ENCODE data around the gene CELSR1. TPM values are rescaled to one million over a fixed set of nuclear protein-coding genes. Genes with fewer than 3 reads are reported as not detected.

CELSR1 gene
- total RNA-seq, 1 donor from 2014 or later, result 7.7 TPM

GRCh38 chr22:46453829-46454503 is 83.5 kb downstream of the CELSR1 start:
- peaks cover 2% of the 10 kb centered on the region for H3K27me3 Mint-ChIP-seq (ENCODE audit: unreplicated experiment)
- no peak for DNase-seq (ENCODE audit: low spot score)
- no peaks in the 10 kb centered on the region for H3K4me1 Mint-ChIP-seq (ENCODE audit: unreplicated experiment)
- no peak for TF ChIP-seq CTCF (IDR thresholded peaks at IDR 0.05; ENCODE audit: unreplicated experiment)
- no peaks in the 10 kb centered on the region for H3K9me3 Mint-ChIP-seq (ENCODE audit: unreplicated experiment)
- no peaks in the 10 kb centered on the region for H3K36me3 Mint-ChIP-seq (ENCODE audit: low read depth, unreplicated experiment)
- H3K4me3 Mint-ChIP-seq (ENCODE audit: unreplicated experiment), result no peak overlapping the region
- no peak overlapping the region for H3K27ac Mint-ChIP-seq (ENCODE audit: unreplicated experiment)

DNA sequence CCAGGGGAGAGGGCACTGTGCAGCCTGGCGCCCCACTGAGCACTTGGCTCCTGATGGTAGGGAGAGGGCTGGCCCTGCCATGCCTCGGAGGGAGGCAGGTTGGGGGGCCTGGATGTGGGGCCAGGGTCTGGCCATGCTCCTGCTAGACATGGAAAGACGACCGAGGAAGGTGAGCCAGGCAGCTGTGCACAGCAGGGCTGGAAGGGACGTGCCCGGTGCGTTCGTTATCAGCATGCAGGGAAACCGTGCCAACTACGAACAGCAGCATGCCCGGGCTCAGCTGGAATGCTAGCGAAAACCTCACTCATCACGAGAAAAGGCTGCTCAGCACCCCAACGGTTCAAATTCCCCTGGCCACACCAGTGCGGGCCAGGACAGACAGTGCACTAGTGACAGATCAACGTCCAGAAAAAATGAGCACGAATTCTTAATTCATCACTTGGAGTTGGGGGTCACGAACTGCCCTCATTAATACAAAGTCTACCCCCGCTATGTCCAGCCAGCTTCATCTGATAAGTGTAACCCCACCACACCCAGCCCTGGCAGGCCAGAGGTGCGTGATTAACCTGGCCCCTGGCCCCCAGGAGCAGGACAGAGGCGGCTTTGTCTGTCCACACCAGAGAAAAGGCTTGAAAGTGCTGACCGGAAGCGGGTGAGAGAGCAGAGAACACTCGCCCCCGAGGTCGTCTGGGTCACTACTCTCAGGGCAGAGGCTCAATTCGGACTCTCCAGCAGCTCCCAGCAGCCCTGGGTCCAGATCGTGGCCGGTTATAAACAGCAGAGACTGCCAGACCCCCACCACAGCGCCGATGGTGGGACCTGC is 84.2 kb downstream of the CELSR1 start:
- no peak overlapping the region for H3K4me3 Mint-ChIP-seq (ENCODE audit: unreplicated experiment)
- no peak for TF ChIP-seq CTCF (IDR thresholded peaks at IDR 0.05; ENCODE audit: unreplicated experiment)
- peaks cover 2% of the 10 kb centered on the region for H3K27me3 Mint-ChIP-seq (ENCODE audit: unreplicated experiment)
- no peaks in the 10 kb centered on the region for H3K4me1 Mint-ChIP-seq (ENCODE audit: unreplicated experiment)
- H3K9me3 Mint-ChIP-seq (ENCODE audit: unreplicated experiment), result no peaks in the 10 kb centered on the region
- H3K27ac Mint-ChIP-seq (ENCODE audit: unreplicated experiment), result no peak overlapping the region
- H3K36me3 Mint-ChIP-seq (ENCODE audit: low read depth, unreplicated experiment), result no peaks in the 10 kb centered on the region
- DNase-seq (ENCODE audit: low spot score), result no peak

DNA sequence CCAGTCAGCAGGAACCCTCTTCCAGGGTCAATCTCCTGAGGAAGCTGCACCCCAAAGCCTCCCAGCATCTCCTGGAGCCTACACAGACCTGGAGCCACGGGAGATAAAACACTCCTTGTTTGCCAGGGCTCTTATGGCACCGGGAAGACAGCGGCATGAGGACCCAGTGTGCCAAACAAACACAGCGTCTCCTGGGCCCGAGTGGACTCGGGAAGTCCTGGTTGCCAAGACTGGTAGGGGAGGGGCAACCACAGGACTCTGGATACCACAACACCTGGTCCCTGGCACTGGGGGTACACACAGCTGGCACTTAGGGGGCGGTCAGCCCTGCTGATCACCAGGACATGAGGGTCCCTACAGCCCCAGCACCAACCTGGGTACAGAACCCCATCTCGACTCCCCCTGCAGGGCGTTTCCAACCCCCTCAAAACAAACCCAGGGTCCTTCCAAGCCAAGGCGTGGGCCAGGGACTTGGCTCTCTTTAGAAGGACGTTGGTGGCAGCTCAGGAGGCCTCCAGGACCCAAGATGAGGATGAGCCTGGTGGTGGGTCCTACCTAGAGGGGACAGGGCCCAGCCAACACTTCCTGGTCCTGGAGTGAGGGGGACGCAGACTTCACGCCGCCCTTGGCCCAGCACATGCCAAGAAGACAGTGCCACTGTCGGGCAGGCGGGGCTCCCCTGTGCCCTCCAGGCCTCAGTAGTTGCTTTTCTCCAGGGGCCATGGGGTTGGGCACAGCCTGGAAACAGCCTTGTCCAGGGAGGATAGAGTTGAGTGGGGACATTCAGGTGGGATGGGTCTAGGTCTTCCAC is 85.0 kb downstream of the CELSR1 start:
- Mint-ChIP-seq H3K4me3 (ENCODE audit: unreplicated experiment) (no peak overlapping the region), H3K36me3 (ENCODE audit: low read depth, unreplicated experiment) (no peaks in the 10 kb centered on the region), H3K27ac (ENCODE audit: unreplicated experiment) (no peak overlapping the region), H3K27me3 (ENCODE audit: unreplicated experiment) (peaks cover 2% of the 10 kb centered on the region), H3K4me1 (ENCODE audit: unreplicated experiment) (no peaks in the 10 kb centered on the region), H3K9me3 (ENCODE audit: unreplicated experiment) (no peaks in the 10 kb centered on the region)
- DNase-seq (ENCODE audit: low spot score), result no peak
- TF ChIP-seq CTCF (IDR thresholded peaks at IDR 0.05; ENCODE audit: unreplicated experiment), result no peak

- Mint-ChIP-seq H3K4me1 (ENCODE audit: unreplicated experiment) (no peaks in the 10 kb centered on the region), H3K4me3 (ENCODE audit: unreplicated experiment) (no peak overlapping the region), H3K27me3 (ENCODE audit: unreplicated experiment) (peaks cover 2% of the 10 kb centered on the region), H3K9me3 (ENCODE audit: unreplicated experiment) (no peaks in the 10 kb centered on the region), H3K36me3 (ENCODE audit: low read depth, unreplicated experiment) (no peaks in the 10 kb centered on the region), H3K27ac (ENCODE audit: unreplicated experiment) (no peak overlapping the region)
- no peak for DNase-seq (ENCODE audit: low spot score)
- no peak for TF ChIP-seq CTCF (IDR thresholded peaks at IDR 0.05; ENCODE audit: unreplicated experiment)
Observed at GRCh38 chr22:46451741-46452140, 85.7 kb downstream of the CELSR1 start.

All from endothelial cell (in vitro differentiated cells).